NCI-H748 treated with DMSO at 0.1 percent for 48 hours (cell line): ENCODE results near the gene RNF14.

Source experiments
- DNase-seq: peaks from one replicate; lab custom pipeline; 2025; lab: John Stamatoyannopoulos, UW

The RNF14 gene

GRCh38 chr5:141947316-141947715 is 21.6 kb upstream of the RNF14 start:
- DNase-seq, result no peak

- no peak for DNase-seq
Observed at GRCh38 chr5:141948812-141949211, 20.1 kb upstream of the RNF14 start.

- no peak for DNase-seq
Observed at GRCh38 chr5:141949511-141949910, 19.4 kb upstream of the RNF14 start.

- no peak for DNase-seq
Observed at GRCh38 chr5:141950207-141951005, 18.5 kb upstream of the RNF14 start.

GRCh38 chr5:141951332-141951781 is 17.5 kb upstream of the RNF14 start:
- no peak for DNase-seq

- DNase-seq, result no peak
Observed at GRCh38 chr5:141952020-141952419, 16.9 kb upstream of the RNF14 start.

GRCh38 chr5:141954194-141954593 is 14.7 kb upstream of the RNF14 start:
- no peak for DNase-seq

- no peak for DNase-seq
Observed at GRCh38 chr5:141957367-141957996, 11.4 kb upstream of the RNF14 start.

GRCh38 chr5:141958113-141958512 is 10.8 kb upstream of the RNF14 start, which contains the start of gene PCDH12:
PCDH12 (minus strand) TSS chr5:141958202; CDS start chr5:141957851, 351 bp downstream.
- DNase-seq, result peak; percentile 3

- DNase-seq, result no peak
Observed at GRCh38 chr5:141958546-141959172, 10.2 kb upstream of the RNF14 start.

GRCh38 chr5:141960018-141960417 is 8.9 kb upstream of the RNF14 start:
- no peak for DNase-seq

- DNase-seq, result peak; percentile 72
Observed at GRCh38 chr5:141960449-141961323, 8.2 kb upstream of the RNF14 start.

- DNase-seq, result no peak
Observed at GRCh38 chr5:141961466-141961865, 7.4 kb upstream of the RNF14 start.

GRCh38 chr5:141963701-141964100 is 5.2 kb upstream of the RNF14 start:
- no peak for DNase-seq

- DNase-seq, result no peak
Observed at GRCh38 chr5:141965071-141965470, 3.8 kb upstream of the RNF14 start.

- DNase-seq, result no peak
Observed at GRCh38 chr5:141966275-141966962, 2.5 kb upstream of the RNF14 start.

- DNase-seq, result no peak
Observed at GRCh38 chr5:141966963-141967333, 2.0 kb upstream of the RNF14 start.

- DNase-seq, result no peak
Observed at GRCh38 chr5:141969783-141970771, 1.2 kb downstream of the RNF14 start.

GRCh38 chr5:141973871-141974595 is 5.1 kb downstream of the RNF14 start:
- DNase-seq, result no peak
